ENCODE data around the gene NARS2.

Gene NARS2

DNA sequence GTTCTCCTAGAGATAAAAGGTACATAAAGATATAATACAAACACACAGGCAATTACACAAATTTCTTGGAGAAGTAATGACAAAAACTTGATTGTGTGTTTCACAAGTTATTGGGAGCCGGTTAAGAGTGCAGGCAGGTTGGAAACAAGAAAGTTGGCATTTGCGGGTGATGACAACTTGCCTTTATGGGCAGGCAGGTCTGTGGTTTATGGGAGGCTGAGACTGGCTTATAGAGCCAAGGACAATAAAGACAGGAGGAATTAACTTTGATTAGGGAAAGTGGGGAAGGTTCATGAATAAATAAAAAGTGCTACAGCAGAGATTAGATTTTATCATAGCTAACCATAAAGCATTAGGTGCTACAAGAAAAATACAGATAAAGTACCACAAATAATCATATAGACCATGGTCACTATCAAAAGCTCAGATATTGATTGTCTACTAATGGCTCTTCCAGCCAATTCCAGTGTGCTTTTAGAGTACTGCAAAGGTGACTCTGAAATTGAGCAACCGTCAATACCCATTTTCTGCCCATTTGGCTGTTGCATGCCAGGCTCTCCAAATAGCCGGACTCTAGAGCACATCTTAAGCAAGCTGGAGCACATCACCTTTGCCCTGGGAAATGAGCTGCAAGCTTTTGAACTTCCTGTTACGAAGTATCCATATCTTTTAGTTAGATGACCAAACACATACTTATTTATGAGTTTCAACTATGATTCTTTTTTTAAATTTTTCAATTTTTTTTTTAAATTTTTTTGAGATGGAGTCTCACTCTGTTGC, 123.1 kb downstream of the NARS2 start:
- in situ Hi-C loops (cut with MboI; ENCODE audit: low sequenced_read_pairs): no loop called here

DNA sequence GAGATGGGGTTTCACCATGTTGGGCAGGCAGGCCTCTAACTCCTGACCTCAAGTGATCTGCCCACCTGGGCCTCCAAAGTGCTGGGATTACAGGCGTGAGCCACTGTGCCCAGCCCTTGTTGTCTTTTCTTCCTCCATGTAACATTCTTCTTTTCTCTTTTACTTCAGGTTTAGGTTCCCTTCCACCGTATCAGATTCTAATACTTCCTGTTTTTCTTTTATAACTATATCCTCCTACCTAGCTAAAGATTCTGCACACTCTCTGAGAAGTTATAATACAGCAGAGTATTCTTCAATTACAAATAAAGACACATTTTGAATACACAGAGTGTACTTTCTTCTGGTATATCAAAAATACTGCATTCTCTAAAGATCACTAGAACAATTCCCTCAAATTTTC, 123.8 kb downstream of the NARS2 start:
- in situ Hi-C loops (cut with MboI; ENCODE audit: low sequenced_read_pairs): no loop called here

DNA sequence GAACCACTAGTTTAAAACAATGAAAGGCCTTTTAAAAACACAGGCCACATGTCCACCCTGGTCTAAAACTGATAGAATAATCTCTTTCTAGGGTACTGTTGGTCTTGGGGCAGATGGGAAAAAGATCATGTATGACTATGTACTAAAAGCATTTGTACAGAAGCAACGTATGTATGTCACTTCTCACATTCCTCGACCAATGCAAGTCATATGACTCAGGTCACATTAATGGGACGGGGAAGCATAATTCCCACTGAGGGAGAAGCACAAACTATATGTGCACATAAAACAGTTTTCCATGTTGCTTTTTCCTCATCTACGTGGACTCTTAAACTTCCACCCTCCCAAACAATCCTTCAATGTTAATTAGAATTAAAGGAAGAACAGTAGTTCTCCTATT, 124.8 kb downstream of the NARS2 start:
- in situ Hi-C loops (cut with MboI; ENCODE audit: low sequenced_read_pairs): loop anchor here (25.0 kb wide), 1 partner anchor 112 kb away; the partner anchor contains the start of gene NARS2

DNA sequence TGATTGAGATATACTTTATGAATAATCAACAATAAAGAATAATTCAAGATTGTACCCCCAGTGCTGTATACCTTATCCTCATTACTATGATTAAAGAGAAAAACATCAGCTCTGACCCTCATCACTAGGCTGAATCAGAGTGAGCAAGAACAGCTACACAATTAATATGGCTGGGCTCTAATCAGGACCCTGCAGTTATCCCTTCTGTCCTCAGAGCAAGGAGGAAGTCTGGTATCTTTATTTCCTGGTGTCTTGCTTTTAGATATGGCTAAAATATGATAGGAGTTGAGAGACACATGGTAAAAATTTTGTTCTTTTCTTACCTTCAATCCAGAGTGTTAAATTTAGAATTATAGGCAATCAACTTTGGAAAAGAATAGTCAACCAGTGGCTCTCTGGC, 128.5 kb downstream of the NARS2 start:
- in situ Hi-C loops (cut with MboI; ENCODE audit: low sequenced_read_pairs): loop anchor here (25.0 kb wide), 1 partner anchor 116 kb away; the partner anchor contains the start of gene NARS2

DNA sequence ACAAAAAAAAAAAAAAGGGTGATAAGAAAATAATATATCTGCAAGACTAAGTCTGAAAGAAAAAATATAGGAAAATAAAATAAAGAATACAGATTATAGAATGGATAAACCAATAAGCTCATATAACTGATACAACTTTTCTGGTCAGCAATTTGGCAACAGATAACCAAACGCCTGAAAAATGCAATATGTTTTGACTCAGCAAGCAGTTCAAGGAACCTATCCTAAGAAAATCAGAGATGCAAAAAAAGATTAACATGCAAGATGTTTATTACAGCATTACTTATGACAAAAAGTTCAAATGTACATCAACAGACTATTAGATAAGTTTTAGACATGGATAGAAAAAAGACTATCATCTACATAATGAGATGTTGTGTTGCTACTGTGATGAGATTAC, 129.9 kb downstream of the NARS2 start:
- in situ Hi-C loops (cut with MboI; ENCODE audit: low sequenced_read_pairs): loop anchor here (25.0 kb wide), 1 partner anchor 118 kb away; the partner anchor contains the start of gene NARS2

DNA sequence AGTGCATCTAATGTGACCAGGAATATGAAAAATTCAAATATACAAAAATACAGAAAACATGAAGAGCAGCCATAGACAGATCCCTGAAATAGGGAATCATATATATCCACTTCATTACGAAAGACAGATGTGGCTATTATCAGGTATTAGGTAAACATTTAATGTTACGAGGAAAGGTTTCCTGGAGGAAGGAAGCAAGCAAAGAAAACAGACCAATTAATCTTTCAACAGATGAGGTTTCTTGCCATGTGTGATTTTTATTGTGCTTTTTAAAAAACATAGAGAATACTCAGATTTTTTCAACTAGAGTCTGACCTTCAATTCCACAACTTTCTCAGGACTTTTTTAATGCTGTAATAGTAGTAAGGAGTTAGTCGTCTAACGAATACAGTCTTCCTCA, 132.7 kb downstream of the NARS2 start:
- in situ Hi-C loops (cut with MboI; ENCODE audit: low sequenced_read_pairs): loop anchor here (25.0 kb wide), 1 partner anchor 120 kb away; the partner anchor contains the start of gene NARS2

DNA sequence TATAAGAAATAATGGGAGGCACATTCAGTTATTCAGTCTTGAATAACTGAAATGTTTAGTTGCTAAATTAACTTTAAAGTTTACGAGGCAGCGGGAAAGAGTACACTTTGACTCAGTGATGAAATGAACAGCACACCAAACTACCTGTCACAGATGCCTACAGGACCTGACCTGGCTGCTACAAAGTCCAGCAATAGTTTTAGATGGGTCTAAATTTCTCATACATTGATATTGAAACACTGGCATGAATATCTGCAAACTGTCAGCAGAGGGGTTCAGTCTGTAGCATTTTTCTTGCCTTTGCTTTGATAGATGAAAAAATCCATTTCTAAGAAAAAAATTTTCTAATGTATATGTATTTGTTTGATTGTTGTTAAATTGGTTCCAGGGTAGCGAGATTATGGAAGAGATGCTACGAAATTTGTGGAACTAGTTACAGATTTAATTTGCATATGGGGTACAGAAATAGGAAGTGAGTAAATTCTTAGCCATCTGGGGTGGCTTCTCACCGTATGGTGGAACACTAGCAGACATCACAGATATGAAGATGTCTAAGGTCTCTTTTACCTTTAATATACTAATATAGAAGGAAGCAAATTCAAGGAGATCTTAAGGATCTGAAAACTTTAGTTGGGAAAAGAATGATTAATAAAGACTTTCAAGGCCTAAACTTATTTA, 136.2 kb downstream of the NARS2 start:
- in situ Hi-C loops (cut with MboI; ENCODE audit: low sequenced_read_pairs): loop anchor here (10.0 to 25.0 kb wide), 2 partner anchors 124 to 214 kb away; partner anchors contain the start of gene NARS2

DNA sequence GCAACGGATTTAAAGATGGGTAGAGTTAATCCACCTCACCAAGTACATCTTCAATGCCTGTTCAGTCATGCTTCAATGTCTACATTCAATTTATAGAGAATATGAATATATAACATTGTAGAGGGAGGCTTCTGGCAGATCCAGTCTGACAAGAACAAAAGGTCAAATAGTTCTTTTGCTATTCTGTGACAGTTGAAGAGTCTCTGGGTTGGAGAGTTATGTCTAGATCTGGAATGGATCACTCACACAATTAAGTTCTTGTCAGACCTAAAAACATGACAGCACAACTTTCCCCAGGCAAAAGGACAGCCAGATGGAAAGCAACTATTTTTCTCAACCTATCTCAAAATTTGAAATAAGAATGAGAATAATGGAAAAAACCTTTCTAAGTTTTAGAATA, 141.7 kb downstream of the NARS2 start:
- in situ Hi-C loops (cut with MboI; ENCODE audit: low sequenced_read_pairs): loop anchor here (10.0 to 25.0 kb wide), 2 partner anchors 129 to 208 kb away; partner anchors contain the start of gene NARS2

DNA sequence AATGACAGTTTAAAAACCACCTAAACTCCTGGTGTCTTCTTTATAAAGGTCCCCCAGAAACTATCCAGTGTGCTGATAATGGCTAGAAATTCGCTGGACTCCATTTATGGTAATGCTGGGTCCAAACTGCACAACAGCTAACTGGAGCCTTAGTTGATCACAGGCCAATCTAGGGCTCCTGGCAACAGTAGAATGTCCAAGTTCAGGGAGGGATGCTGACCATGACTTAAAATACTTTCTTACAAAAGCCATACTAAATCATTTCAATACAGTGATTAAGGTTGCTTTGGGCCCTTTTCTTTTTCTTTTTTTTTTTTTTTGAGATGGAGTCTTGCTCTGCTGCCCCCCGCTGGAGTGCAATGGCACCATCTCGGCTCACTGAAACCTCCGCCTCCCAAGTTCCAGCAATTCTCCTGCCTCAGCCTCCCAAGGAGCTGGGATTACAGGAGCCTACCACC, 142.6 kb downstream of the NARS2 start:
- in situ Hi-C loops (cut with MboI; ENCODE audit: low sequenced_read_pairs): loop anchor here (10.0 to 25.0 kb wide), 2 partner anchors 130 to 207 kb away; partner anchors contain the start of gene NARS2

DNA sequence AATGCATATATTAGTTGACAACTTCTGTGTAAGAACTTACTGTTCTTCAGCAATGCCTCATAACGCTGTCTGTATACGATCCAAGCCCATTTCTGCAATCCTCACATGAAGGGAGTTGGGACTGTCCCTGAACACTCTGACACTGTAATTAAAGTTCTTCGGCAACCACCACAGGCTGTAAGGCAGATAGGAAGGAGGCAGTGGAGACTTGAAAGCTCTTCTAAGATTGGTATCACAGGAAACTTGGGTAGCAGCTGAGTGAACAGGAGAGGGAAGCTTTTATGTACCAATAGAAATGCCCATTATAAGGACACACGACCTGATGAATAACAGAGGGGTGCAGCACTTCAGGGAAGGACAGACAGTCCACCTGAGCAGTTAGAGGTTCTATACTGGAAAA, 145.0 kb downstream of the NARS2 start:
- in situ Hi-C loops (cut with MboI; ENCODE audit: low sequenced_read_pairs): loop anchor here (10.0 to 25.0 kb wide), 2 partner anchors 133 to 205 kb away; partner anchors contain the start of gene NARS2

DNA sequence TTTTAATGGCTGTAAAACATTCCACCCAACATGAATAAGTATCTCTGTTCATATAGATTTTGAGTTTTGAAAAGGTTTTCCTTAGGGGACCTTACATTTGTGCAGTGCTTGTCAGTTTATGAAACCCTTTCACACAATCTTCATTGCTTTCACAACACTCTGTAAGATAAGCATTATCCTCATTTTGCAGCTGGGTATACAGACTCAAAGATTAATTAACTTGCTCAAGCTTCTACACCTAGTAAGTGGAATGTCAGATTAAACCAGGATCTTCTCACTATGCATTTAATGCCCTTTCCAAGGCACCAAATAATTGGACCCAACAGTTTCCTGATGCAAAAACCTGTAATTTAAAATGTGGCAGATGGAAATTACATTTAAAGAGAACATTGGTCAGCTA, 145.5 kb downstream of the NARS2 start:
- in situ Hi-C loops (cut with MboI; ENCODE audit: low sequenced_read_pairs): loop anchor here (25.0 kb wide), 1 partner anchor 133 kb away; the partner anchor contains the start of gene NARS2

DNA sequence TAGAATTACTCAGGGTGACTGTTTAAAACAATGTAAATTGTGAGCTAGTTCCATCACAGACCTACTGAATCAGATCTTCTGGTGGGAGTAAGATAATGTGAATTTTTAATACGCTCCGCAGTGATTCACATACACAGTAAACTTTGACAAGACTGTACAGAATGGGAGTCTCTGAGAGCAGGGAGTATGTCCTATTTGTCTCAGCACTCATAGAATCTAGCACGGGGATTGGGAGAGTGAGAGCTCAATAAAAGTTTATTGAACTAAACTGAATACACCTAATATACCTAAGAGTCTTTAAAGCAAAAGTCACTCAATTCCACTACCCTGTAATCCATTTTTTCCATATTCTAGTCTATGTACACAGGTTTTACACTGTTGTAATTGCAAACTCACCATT, 145.9 kb downstream of the NARS2 start:
- in situ Hi-C loops (cut with MboI; ENCODE audit: low sequenced_read_pairs): loop anchor here (25.0 kb wide), 1 partner anchor 134 kb away; the partner anchor contains the start of gene NARS2

DNA sequence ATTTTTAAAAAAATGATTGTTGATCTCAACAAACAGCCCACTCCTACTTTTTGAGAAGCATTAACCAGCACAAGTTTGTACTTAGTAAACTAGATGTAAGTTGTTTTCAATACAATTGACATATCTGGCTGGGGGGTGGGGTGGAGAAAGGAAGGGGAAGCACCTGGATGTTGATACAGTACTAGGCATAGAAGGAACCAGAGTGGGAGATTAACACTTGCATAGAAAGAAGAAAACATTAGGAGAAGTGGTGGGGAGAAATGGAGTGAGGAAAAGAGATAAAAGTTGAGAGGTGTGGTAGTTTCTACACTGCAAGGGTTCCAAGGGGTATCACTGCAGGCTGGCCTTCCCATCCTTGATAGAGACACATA, 146.4 kb downstream of the NARS2 start:
- in situ Hi-C loops (cut with MboI; ENCODE audit: low sequenced_read_pairs): loop anchor here (25.0 kb wide), 1 partner anchor 134 kb away; the partner anchor contains the start of gene NARS2

DNA sequence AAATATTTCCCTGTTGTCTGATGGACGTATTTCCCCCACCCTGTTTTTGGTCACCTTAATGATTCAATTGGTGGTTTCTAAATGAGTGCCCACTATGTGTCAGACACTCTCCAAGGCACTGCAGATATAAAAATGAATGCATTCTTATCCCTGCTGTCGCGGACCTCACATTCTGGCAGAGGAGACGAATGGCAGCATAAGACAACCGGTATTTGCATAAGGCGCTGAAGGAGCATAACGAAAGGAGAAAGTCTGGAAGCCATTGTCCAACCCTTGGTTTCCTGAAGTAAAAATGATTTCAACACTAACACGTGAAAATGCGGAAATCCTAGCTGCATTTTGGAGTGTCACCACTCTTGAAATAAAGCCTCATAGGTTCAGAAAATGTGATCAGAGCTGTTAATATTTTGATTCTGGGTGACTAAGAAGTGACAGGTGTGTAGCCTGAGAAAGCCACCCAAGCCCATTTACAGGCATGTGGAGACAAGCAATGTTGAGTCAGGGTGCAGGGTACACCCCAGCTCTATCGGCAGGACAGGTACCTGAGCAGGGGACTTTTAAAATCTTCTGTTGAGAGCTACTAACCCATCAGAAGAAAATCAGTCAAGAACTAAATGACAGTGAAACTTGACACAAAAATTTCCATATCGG, 146.9 kb downstream of the NARS2 start:
- in situ Hi-C loops (cut with MboI; ENCODE audit: low sequenced_read_pairs): loop anchor here (25.0 kb wide), 1 partner anchor 135 kb away; the partner anchor contains the start of gene NARS2

DNA sequence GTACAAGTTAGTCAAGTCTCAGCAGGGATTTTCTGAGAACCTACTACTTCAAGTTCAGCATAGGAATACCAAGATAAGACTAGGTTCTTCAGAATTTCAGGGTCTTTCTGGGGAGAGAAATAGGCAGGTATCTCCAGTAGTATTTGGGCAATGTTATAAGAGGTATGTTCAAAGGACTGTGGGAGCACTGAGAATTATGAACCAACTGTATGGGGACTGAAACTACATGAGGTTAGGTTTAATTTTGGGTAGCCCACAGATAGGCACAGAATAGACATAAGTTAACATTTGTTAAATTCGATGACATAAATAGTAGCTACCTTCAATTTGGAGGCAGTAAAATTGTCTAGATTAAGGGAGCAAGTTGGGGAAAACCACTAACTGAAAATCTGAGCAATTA, 147.8 kb downstream of the NARS2 start:
- in situ Hi-C loops (cut with MboI; ENCODE audit: low sequenced_read_pairs): loop anchor here (25.0 kb wide), 1 partner anchor 135 kb away; the partner anchor contains the start of gene NARS2

DNA sequence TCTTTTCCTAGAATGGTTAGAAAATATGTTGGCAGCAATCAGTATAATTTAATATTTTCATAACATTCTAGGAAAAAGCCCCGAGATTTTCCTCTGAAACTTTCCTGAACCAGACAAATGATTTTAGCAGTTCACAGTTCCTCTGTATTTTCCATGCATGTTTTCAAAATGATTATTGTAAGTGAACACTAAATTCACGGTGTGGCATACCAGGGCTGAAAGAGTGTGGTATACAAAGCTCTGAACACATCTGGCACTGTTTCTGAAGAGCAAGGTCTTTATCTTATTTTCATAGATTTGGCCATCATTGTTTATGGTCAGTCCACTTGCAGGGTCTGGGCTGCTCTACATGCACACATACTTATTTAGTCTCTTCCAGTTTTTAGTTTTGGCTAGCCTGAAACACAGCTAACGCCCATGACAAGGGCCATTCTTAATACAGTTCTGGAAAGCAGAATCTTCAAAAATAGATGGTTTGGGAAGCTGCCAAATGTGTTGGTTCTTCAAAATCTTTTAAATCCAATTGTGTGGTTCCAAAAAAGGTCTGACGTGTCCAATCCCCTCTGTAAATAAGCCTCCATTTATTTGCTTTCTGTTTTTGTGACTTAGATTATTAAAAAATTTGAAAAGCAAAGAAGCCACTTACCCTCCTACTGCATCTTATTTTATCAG, 149.1 kb downstream of the NARS2 start:
- in situ Hi-C loops (cut with MboI; ENCODE audit: low sequenced_read_pairs): loop anchor here (25.0 kb wide), 1 partner anchor 137 kb away; the partner anchor contains the start of gene NARS2

DNA sequence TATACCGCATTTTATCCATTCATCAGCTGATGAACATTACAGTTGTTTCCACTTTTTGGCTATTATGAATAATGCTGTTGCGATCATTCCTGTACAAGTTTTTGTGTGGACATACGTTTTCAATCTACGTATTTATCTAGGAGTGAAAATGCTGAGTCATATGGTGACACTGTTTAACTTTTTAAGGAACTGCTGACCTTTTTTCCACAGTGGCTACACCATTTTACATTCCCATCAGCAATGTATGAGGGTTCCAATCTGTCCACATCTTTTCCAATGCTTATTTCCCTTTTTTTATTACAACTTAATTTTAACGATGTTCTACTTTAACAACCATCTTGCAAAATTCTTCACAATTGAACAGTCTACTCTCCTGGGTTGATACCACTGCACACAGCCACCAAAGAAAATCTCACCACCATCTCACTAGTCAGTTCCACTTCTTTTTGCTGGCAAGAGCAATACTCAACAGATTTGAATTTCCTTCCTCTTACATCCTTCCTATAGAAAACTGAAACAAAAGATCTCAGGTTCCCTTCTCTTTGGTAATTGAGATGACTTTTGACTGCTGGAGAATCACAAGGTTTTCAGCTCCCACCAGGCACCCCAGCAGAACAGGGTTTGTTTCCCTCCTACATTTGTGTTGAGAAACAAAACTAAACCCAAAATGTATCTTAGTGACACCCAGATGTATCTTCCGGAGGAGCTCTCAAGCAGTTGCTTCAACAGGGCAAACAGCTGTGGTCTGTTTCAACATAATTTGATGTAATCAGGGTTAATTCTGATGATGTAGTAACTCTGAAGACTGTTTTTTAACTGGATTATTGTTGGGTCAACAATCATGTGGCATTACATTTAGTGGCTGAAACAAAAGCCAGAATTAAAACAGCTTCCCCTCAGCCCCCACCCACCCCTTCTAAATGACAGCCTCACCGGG, 150.1 kb downstream of the NARS2 start:
- in situ Hi-C loops (cut with MboI; ENCODE audit: low sequenced_read_pairs): loop anchor here (25.0 kb wide), 1 partner anchor 138 kb away; the partner anchor contains the start of gene NARS2

DNA sequence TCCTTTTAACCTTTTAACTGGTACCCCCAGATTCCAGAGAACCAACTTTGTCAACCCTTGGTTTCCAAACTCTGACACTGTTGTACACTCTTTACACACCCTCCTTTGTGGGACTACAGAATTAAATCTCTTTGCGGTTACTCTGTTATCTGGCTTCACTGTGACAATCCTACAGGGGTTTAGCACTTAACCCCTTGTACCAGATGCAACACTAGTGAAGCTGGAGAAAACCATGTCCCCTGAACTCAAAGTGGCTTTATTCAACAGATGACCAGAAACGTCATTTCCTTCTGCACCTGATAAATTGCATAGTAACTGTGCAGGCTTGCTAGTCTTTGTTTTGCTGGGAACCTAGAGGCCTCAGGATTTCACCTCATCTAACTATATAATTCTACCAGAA, 151.4 kb downstream of the NARS2 start:
- in situ Hi-C loops (cut with MboI; ENCODE audit: low sequenced_read_pairs): no loop called here

DNA sequence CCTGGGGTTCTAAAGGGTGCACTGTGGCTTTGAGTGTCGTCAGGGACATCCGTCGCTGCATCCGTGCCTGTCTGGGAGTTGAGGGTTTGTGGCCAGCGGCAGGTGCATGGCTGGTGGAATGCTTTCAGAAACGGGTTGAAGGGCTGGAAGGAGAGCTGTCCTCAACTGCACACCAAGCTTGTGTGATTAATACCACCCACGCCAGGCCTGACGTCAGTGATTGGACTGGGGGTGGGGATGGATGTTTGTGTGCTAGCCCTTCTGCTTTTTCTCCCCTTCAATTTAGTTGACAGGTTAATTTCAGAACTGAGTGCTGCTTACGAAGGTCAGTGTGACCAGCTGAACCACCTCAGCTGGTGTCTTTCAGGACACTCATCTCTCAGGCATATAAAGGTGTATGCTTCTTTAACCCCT, 153.9 kb downstream of the NARS2 start:
- in situ Hi-C loops (cut with MboI; ENCODE audit: low sequenced_read_pairs): no loop called here
